NCI-H1105 (cell line): ENCODE data around the gene ASB10.

Experiments
- DNase-seq: peaks from one replicate; lab custom pipeline; 2025; lab: John Stamatoyannopoulos, UW

Gene ASB10, protein sequence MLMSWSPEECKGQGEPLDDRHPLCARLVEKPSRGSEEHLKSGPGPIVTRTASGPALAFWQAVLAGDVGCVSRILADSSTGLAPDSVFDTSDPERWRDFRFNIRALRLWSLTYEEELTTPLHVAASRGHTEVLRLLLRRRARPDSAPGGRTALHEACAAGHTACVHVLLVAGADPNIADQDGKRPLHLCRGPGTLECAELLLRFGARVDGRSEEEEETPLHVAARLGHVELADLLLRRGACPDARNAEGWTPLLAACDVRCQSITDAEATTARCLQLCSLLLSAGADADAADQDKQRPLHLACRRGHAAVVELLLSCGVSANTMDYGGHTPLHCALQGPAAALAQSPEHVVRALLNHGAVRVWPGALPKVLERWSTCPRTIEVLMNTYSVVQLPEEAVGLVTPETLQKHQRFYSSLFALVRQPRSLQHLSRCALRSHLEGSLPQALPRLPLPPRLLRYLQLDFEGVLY

GRCh38 chr7:151186640-151187408 is at the start of gene ASB10:
Gene ASB10, minus strand, starts transcription at chr7:151187250. Its CDS starts 120 bp downstream, at chr7:151187130.
- DNase-seq, result no peak

DNA sequence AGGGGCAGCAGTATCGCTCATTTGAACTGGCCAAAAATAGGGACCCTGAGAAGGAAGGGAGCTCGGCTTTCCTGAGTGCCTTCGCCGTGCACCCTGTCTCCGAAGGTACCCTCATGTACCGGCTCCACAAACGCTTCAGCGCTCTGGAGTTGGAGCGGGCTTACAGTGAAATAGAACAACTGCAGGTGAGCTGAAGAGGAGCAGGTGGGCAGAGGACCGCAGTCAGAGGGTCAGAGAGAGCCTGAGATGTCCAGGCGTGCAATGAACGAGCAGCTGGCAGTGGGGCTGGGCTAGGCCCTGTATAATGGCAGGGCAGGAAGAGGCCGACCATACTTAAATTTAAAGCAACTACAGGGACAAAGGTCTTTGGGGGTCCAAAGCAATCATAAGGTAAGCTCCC is 49.4 kb upstream of the ASB10 start:
- DNase-seq, result no peak

DNA sequence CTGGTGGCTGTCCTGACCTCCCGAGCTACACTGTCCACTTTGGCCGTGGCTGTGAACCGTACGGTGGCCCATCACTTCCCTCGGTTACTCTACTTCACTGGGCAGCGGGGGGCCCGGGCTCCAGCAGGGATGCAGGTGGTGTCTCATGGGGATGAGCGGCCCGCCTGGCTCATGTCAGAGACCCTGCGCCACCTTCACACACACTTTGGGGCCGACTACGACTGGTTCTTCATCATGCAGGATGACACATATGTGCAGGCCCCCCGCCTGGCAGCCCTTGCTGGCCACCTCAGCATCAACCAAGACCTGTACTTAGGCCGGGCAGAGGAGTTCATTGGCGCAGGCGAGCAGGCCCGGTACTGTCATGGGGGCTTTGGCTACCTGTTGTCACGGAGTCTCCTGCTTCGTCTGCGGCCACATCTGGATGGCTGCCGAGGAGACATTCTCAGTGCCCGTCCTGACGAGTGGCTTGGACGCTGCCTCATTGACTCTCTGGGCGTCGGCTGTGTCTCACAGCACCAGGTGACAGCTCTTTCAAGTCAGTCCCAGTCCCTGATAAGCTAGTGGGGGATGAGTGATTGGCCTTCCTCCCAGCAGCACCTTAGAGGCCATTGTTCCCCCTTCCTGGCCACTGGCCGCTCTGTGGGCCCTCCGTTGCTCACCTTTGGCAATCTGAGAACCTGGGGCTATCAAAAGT is 48.2 kb upstream of the ASB10 start:
- DNase-seq, result no peak

DNA sequence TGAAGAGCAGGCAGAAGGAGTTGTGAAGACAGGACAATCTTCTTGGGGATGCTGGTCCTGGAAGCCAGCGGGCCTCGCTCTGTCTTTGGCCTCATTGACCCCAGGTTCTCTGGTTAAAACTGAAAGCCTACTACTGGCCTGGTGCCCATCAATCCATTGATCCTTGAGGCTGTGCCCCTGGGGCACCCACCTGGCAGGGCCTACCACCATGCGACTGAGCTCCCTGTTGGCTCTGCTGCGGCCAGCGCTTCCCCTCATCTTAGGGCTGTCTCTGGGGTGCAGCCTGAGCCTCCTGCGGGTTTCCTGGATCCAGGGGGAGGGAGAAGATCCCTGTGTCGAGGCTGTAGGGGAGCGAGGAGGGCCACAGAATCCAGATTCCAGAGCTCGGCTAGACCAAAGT is 46.8 kb upstream of the ASB10 start:
- DNase-seq, result no peak

DNA sequence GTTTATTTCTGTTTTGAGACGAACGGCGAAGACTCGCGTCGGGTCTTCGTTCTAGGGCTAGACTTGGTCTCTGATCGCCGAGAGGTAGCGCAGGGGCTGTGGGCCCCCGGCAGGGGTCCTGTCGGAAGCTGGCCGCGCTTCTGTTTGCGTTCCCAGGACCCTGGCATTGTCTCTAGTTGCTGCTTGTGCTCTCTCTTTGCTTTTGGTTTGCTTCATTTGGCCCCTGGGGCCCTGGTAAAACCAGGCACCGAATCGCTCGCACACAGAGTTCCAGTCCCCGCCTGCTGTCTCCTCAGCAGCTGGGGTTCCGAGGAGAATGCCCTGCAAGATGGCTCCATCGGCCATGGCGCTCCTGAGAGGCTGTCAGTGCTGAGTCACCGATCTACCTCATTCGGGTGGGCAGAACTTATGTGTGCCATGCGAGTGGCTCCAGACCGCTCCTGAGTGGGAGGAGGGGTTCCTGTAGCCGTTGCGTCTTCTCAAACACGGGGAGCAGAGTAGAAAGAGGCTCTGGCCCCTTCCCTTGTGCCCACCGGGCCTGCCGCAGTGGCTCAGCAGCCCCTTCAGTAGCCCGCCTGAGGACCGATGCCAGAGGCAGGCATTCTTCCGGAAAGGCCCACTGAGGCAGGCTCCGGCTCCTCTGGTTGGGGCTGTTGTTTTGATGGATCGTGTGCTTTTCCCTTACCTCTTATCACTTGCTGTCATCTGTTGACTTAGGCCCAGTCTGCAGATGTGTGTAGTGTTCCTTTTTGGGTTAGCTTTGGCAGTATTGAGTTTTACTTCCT is 46.1 kb upstream of the ASB10 start:
- DNase-seq, result no peak

DNA sequence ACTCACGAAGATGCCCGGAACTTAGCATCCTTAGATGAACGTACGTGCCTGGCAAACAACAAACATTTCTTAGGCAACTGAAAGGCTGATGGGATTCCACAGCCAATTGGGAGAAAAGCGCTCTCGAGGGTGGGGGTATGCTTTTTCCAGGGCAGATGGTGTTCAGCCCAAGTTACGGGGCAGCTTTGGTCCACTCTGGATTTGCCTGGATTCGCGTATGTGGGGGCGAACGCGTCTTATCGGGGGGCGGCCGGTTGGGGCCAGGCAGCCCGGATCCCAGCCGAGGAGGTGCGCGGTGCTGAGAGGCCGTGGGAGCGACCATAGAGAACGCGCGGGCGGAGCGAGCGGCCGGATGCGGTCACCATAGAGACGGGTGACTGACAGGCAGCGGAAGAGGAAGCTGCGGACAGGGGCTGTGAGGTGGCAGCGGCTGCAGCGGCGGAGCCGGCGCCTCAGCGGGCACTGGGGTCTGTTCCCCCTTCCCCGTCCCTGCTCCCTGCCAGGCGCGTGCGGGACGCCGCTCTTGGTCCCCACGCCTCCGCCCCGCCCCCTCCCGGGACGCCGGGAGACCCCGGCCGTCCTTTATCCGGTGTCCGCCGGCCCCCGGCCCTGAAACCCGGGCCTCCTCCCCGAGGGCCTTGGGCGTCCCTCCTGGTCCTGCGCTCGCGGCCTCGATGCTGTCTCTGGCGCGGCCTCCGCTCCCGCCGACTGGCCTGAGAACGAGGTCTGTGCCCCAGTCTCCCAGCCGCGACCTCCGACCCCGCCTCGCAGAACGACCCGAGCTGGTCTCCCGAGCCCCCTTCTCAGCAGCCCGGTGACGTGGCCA is 45.3 kb upstream of the ASB10 start, which contains the start of gene CHPF2:
Gene CHPF2, plus strand, starts transcription at position 393 of the 826 bp plus-strand sequence. CDS start 1,529 bp downstream, outside the sequence.
- DNase-seq, result peak; percentile 75

GRCh38 chr7:151231080-151231479 is 44.0 kb upstream of the ASB10 start:
- DNase-seq, result no peak

- DNase-seq, result no peak
Observed at GRCh38 chr7:151229249-151229648, 42.2 kb upstream of the ASB10 start.

- DNase-seq, result no peak
Observed at GRCh38 chr7:151228024-151228866, 41.2 kb upstream of the ASB10 start.

DNA sequence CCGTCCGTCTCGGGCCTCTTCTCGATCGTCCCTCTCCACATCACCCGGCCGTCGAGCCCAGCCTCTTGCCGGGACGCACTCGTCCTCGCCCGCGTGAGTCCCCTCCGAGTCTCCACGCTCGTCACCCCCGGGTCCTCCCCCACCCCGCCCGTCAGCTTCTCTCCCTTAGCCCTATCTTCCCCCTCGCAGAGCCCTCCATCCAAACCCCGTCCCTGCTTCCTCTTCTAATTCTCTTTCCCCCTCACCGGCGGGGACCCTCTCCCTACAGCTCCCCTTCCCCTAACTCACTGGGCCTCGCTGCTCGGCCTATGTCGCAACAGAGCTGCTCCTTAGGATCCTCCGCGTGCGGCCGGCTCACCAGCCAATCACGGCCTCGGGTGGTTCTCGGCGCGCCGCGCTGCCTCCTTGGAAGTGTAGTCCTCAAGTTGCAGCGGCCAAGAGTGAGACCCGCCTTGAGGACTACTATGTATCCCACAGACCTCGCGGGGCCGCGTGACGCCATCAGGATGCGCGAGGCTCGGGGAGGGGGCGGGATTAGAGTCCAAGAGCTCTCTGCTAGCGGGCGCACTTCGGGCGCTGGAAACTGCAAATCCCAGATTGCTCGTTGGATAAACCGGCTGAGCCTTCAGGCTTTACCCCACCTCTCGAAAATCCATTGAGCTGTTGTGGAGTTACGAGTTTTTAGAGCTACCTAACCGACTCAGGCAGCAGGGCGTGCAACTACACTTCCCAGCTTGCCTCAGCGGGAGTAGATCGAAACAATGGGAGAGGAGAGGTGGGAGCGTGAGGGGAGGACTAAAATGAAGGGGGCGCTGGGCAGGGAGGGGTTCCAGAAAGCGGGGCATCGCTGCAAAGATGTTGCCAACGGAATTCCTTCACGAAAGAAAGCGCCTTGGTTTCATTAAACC is 40.1 kb upstream of the ASB10 start, which contains the start of gene ABCF2:
Gene ABCF2, minus strand, starts transcription at position 331 of the 908 bp plus-strand sequence. CDS start 747 bp downstream, outside the sequence.
- peak; percentile 98 for DNase-seq

DNA sequence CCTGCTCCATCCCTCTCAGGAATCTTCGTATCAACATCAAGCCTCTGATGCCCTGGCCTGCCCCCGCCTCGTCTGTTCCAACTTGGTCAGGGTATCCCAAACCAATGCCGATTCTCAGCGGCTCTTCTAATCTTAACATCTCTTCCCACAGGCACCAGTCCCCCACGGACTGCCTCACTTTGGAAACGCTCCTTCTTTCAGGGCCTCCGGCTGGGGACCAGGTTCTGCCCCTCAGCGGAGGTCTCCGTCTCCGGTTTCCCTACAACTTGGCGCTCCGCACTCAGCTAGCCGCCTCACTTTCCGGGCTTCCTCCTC is 39.5 kb upstream of the ASB10 start:
- no peak for DNase-seq

DNA sequence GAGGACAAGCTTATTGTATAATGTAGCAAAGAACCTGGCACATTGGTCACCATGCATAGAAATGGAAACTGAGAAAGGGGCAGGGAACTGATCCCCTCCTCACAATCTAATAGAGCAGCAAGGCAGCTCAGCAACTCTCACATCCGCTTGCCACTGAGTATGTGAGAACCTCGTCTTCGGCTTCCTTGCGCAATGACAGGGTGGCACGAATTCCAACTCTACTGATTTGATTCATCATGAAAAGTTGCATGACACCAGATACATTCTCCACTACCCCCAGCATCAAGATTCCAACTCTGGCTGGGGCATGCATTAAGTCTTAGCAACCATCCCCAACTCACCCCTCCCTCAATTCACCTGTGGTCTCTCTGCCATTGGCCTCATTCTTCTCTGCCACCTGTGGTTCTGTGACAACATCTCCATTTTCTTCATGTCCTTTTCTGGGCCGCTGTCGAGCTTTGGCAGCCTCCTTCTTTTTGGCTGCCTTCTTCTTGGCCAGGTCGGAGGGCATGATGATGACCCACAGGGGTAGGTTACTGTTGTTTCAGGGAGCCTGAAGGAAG is 39.0 kb upstream of the ASB10 start:
- DNase-seq, result no peak

GRCh38 chr7:151223728-151224127 is 36.7 kb upstream of the ASB10 start:
- no peak for DNase-seq

- DNase-seq, result no peak
Observed at GRCh38 chr7:151218170-151218569, 31.1 kb upstream of the ASB10 start.

- no peak for DNase-seq
Observed at GRCh38 chr7:151215396-151215795, 28.3 kb upstream of the ASB10 start.

- DNase-seq, result no peak
Observed at GRCh38 chr7:151213826-151214225, 26.8 kb upstream of the ASB10 start.

DNA sequence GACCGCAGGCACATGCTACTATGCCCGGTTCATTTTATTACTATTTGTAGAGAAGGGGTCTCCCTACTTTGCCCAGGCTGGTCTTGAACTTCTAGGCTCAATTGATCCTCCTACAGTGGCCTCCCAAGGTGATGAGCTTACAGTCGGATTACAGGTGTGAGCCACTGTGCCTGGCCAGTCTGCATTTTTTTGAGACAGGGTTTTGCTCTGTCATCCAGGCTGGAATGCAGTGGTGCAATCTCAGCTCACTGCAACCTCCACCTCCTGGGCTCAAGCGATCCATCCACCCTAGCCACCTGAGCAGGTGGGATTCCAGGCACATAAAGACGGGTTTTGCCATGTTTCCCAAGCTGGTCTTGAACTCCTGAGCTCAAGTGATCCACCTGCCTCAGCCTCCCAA is 25.6 kb upstream of the ASB10 start:
- DNase-seq, result no peak

GRCh38 chr7:151211155-151211772 is 24.2 kb upstream of the ASB10 start:
- no peak for DNase-seq
